HCT116 (cell line): Measurements from ENCODE around the gene BCAS4. TPM values are rescaled to one million over a fixed set of nuclear protein-coding genes. Genes with fewer than 3 reads are reported as not detected.

ENCODE experiments used
- ATAC-seq: fragments of 200-7000 bp; cut with Tn5 transposase; 2 replicates; pipeline ENCODE4 v1.9.1; 2020; ENCODE audit warnings: mild to moderate bottlenecking, moderate library complexity
- BruUV-seq: library from RNA; stranded (reverse); fragments of 400-500 nt; replicated peaks from 2 replicates; lab custom pipeline; 2021; lab: Mats Ljungman, UMichigan
- CTCF ChIA-PET: fragments of 300-600 bp; sonication (Branson Sonifier 250); formaldehyde crosslinking; loops from one replicate; lab custom pipeline; 2021; ENCODE audit warnings: antibody characterized with exemption; lab: Charles Lee
- POLR2A ChIA-PET: fragments of 300-600, 350-600 bp; sonication (Branson Sonifier 250); formaldehyde crosslinking; loops from one replicate; lab custom pipeline; 2021; ENCODE audit warnings: antibody characterized with exemption; lab: Charles Lee
- RAD21 ChIA-PET, 2 experiments: fragments of 300-600 bp; sonication (Branson Sonifier 250); formaldehyde crosslinking; loops; one replicate each; lab custom pipeline; 2023; ENCODE audit warnings: low total read pairs in 2 of 2; ENCODE audit not compliant: uncharacterized antibody in 2 of 2, unreplicated experiment in 2 of 2, low non-redundant PET in 1 of 2; lab: Charles Lee
- DNase-seq: peaks from one replicate; pipeline ENCODE4 v3.0.0-alpha.2; 2010; ENCODE audit warnings: low read depth, low spot score
- H2AFZ ChIP-seq: fragments of 200-600 bp; shearing (Covaris generic), sonication (generic); 2 replicates; pipeline ENCODE4 v1.6.1; 2017; ENCODE audit warnings: low read depth, mixed run types, mixed read lengths, antibody characterized with exemption, low read length; ENCODE audit not compliant: poor library complexity, severe bottlenecking
- H3K27ac ChIP-seq: 2 replicates; pipeline ENCODE4 v1.5.1; 2012; ENCODE audit warnings: low read depth, low read length
- H3K27me3 ChIP-seq: fragments of 200-600 bp; sonication (generic); 2 replicates; pipeline ENCODE4 v1.6.1; 2016; ENCODE audit warnings: mixed run types, low read length, mixed read lengths; ENCODE audit not compliant: insufficient read depth
- H3K36me3 ChIP-seq, 2 experiments: fragments of 200-500 bp in 1 of 2; fragments of 200-600 bp in 1 of 2; sonication (Bioruptor generic) in 1 of 2; sonication (generic) in 1 of 2; 2 replicates each; pipeline versions ENCODE4 v1.5.1 to v1.6.1; 2014 to 2016; ENCODE audit warnings: low read length in 2 of 2, inconsistent platforms in 1 of 2, mixed read lengths in 1 of 2, mixed run types in 1 of 2; ENCODE audit not compliant: insufficient read depth in 2 of 2, control insufficient read depth in 1 of 2
- H3K4me1 ChIP-seq, 2 experiments: fragments of 200-600 bp in 1 of 2; sonication (generic) in 1 of 2; 2 replicates each; pipeline versions ENCODE4 v1.5.1 to v1.6.1; 2012 to 2017; ENCODE audit warnings: low read length in 2 of 2, inconsistent platforms in 1 of 2, mild to moderate bottlenecking in 1 of 2, mixed read lengths in 1 of 2, mixed run types in 1 of 2, moderate library complexity in 1 of 2; ENCODE audit not compliant: insufficient read depth in 2 of 2, control insufficient read depth in 1 of 2
- H3K4me2 ChIP-seq: fragments of 200-600 bp; sonication (generic); 2 replicates; pipeline ENCODE4 v1.6.1; 2017; ENCODE audit warnings: mixed run types, low read length, mixed read lengths
- H3K4me3 ChIP-seq, 2 experiments: fragments of 200-600 bp in 1 of 2; sonication (generic) in 1 of 2; replicated peaks in 1 of 2; 2 replicates each; pipeline ENCODE4 v1.5.1; 2011 to 2016; ENCODE audit warnings: low read length in 2 of 2, control low read depth in 1 of 2, low read depth in 1 of 2, mild to moderate bottlenecking in 1 of 2, mixed read lengths in 1 of 2, mixed run types in 1 of 2
- H3K79me2 ChIP-seq: fragments of 200-600 bp; sonication (generic); 2 replicates; pipeline ENCODE4 v1.6.1; 2017; ENCODE audit warnings: mild to moderate bottlenecking, mixed run types, low read length, moderate library complexity, mixed read lengths; ENCODE audit not compliant: insufficient read depth
- H3K9ac ChIP-seq: fragments of 200-600 bp; sonication (generic); 2 replicates; pipeline ENCODE4 v1.6.1; 2016; ENCODE audit warnings: low read length, mixed read lengths
- H3K9me2 ChIP-seq: fragments of 200-600 bp; sonication (generic), shearing (Covaris generic); 2 replicates; pipeline ENCODE4 v1.6.1; 2017; ENCODE audit warnings: mixed run types, mild to moderate bottlenecking, moderate library complexity; ENCODE audit not compliant: insufficient read depth
- H3K9me3 ChIP-seq, 2 experiments: fragments of 200-500 bp in 1 of 2; fragments of 200-600 bp in 1 of 2; sonication (Bioruptor generic) in 1 of 2; sonication (generic) in 1 of 2; 2 replicates each; pipeline ENCODE4 v1.6.1; 2014 to 2017; ENCODE audit warnings: low read length in 2 of 2, mixed read lengths in 2 of 2, inconsistent platforms in 1 of 2, low read depth in 1 of 2, mild to moderate bottlenecking in 1 of 2, mixed run types in 1 of 2, moderate library complexity in 1 of 2; ENCODE audit not compliant: control insufficient read depth in 1 of 2, insufficient read depth in 1 of 2
- H4K20me1 ChIP-seq: fragments of 200-600 bp; sonication (generic), shearing (Covaris generic); 2 replicates; pipeline ENCODE4 v1.6.1; 2017; ENCODE audit warnings: mixed run types, mild to moderate bottlenecking, moderate library complexity; ENCODE audit not compliant: insufficient read depth
- CBX3 ChIP-seq: IDR thresholded peaks from 2 replicates; pipeline ENCODE4 v1.6.1; 2012; ENCODE audit warnings: low read depth
- CEBPB ChIP-seq: IDR thresholded peaks from 2 replicates; pipeline ENCODE4 v1.6.1; 2012; ENCODE audit warnings: low read depth
- CTCF ChIP-seq, 3 experiments: fragments of 200-600 bp in 1 of 3; sonication (generic) in 1 of 3; IDR thresholded peaks in 2 of 3; conservative IDR thresholded peaks in 1 of 3; 2 replicates each; pipeline ENCODE4 v1.5.1; 2012 to 2017; ENCODE audit warnings: low read depth in 2 of 3, low read length in 2 of 3, antibody characterized with exemption in 1 of 3, borderline replicate concordance in 1 of 3, control low read depth in 1 of 3, mild to moderate bottlenecking in 1 of 3, mixed read lengths in 1 of 3, mixed run types in 1 of 3, moderate library complexity in 1 of 3; ENCODE audit not compliant: insufficient read depth in 1 of 3
- JUND ChIP-seq: IDR thresholded peaks from 2 replicates; pipeline ENCODE4 v1.6.1; 2012
- POLR2A ChIP-seq: IDR thresholded peaks from 2 replicates; pipeline ENCODE4 v1.7.0; 2011; ENCODE audit warnings: borderline replicate concordance; ENCODE audit not compliant: insufficient read depth, insufficient read length; ENCODE audit errors: extremely low read depth
- POLR2AphosphoS5 ChIP-seq: IDR thresholded peaks from 2 replicates; pipeline ENCODE4 v1.6.1; 2011; ENCODE audit warnings: mild to moderate bottlenecking, low read depth, low read length, moderate library complexity
- RAD21 ChIP-seq: IDR thresholded peaks from 2 replicates; pipeline ENCODE4 v1.6.1; 2012; ENCODE audit warnings: low read depth, mild to moderate bottlenecking
- SIN3A ChIP-seq: IDR thresholded peaks from 2 replicates; pipeline ENCODE4 v1.6.1; 2012; ENCODE audit warnings: low read depth
- TCF7L2 ChIP-seq: IDR thresholded peaks from 2 replicates; pipeline ENCODE4 v1.7.0; 2011; ENCODE audit warnings: borderline replicate concordance, inconsistent platforms; ENCODE audit not compliant: insufficient read depth, insufficient read length; ENCODE audit errors: extremely low read depth
- ZBTB33 ChIP-seq: IDR thresholded peaks from 2 replicates; pipeline ENCODE4 v1.6.1; 2011; ENCODE audit warnings: mild to moderate bottlenecking, low read length, moderate library complexity; ENCODE audit not compliant: insufficient replicate concordance; ENCODE audit errors: extremely low read depth
- intact Hi-C: fragments of 100-400 bp; cut with micrococcal nuclease; formaldehyde crosslinking; loops from 2 replicates; pipeline ENCODE4 v1.10.0; 2022
- total RNA-seq: library from RNA; stranded (reverse); gene quantifications from one replicate; pipeline ENCODE4 v1.2.1, GENCODE V29; 2021; ENCODE audit not compliant: unreplicated experiment

Gene BCAS4
- total RNA-seq, 1 experiment from 2014 or later, result 18.9 TPM

DNA sequence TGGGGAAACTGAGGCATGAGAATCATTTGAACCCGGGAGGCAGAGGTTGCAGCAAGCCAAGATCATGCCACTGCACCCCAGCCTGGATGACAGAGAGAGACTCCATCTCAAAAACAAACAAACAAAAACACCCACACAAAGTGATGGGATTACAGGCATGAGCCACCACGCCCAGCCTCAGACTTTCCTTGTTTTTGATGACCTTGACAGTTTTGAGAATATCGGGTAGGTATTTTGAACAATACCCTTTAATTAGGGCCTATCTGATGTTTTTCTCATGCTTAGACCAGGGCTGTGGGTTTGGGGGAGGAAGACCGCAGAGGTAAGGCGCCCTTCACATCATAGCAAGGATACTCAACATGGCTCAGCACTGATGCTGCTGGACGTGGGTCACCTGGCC is 72.9 kb downstream of the BCAS4 start:
- no TSS peak for BruUV-seq
- H3K9me2 ChIP-seq, result no peaks in the 10 kb centered on the region
- POLR2A ChIA-PET, result no interaction called here

More for the DNA sequence above, 72.9 kb downstream of the BCAS4 start:
- Histone ChIP-seq H3K79me2 (no peaks in the 10 kb centered on the region), H3K36me3 (no peaks in the 10 kb centered on the region), H3K4me2 (no peak overlapping the region), H3K4me1 (no peaks in the 10 kb centered on the region), H3K27me3 (no peaks in the 10 kb centered on the region), H3K9me3 (no peaks in the 10 kb centered on the region), H3K27ac (no peak overlapping the region), H3K9ac (no peak overlapping the region), H4K20me1 (no peaks in the 10 kb centered on the region), H3K4me3 (no peak overlapping the region), H2AFZ (no peak overlapping the region)
- intact Hi-C loops, result no loop called here
- ATAC-seq (no peak), DNase-seq (no peak)
- TF ChIP-seq ZBTB33 (no peak), TCF7L2 (no peak), SIN3A (no peak), JUND (no peak), POLR2A (no peak), POLR2AphosphoS5 (no peak), CBX3 (no peak), CTCF (IDR thresholded peaks at IDR 0.05 in 2 of 3, conservative IDR thresholded peaks at IDR 0.05 in 1 of 3; ENCODE audit: borderline replicate concordance in 1 of 3, insufficient read depth in 1 of 3, low read depth in 2 of 3, low read length in 2 of 3) (no peak), RAD21 (no peak), CEBPB (no peak)
- CTCF ChIA-PET, result no interaction called here
- RAD21 ChIA-PET, result no interaction called here
